GM18502 (cell line): ENCODE data around the gene KRTAP2-3.
"Not testable (repeated sequence)": the region's sequence is repeated elsewhere in the genome, so short reads cannot be mapped to it uniquely, and the experiment has no call there.

ENCODE experiments used
- ATAC-seq: cut with Tn5 transposase; IDR thresholded peaks from one replicate; pipeline ENCODE4 v1.9.1; 2021; ENCODE audit warnings: mild to moderate bottlenecking; ENCODE audit not compliant: unreplicated experiment, poor library complexity

Gene KRTAP2-3

DNA sequence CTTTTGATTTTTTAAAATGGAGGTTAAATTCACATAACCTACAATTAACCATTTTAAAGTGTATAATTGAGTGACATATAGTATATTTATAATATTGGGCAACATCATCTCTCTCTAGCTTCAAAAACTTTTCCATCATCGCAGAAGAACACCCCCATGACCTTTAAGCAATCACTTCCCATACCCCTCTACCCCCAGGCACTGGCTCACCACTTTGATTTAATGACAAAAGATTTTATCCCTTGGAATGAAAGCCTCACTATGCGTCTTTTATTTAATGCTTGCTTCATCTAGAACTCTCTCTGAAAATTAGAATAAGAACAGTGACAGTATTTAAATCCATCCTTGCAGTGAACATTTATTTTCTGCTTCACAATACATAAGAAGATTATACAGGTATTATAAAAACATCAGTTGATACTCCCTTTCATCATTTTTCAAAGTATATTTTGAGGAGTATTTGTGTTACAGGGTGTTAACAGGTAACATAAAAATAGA, 22.0 kb downstream of the KRTAP2-3 start:
- ATAC-seq: no peak

- not testable (repeated sequence) for ATAC-seq
Measured at GRCh38 chr17:41034346-41034935, 25.5 kb downstream of the KRTAP2-3 start, which contains the start of gene KRTAP1-3. KRTAP1-3 (minus strand) TSS chr17:41034874; CDS start chr17:41034821, 53 bp downstream.

DNA sequence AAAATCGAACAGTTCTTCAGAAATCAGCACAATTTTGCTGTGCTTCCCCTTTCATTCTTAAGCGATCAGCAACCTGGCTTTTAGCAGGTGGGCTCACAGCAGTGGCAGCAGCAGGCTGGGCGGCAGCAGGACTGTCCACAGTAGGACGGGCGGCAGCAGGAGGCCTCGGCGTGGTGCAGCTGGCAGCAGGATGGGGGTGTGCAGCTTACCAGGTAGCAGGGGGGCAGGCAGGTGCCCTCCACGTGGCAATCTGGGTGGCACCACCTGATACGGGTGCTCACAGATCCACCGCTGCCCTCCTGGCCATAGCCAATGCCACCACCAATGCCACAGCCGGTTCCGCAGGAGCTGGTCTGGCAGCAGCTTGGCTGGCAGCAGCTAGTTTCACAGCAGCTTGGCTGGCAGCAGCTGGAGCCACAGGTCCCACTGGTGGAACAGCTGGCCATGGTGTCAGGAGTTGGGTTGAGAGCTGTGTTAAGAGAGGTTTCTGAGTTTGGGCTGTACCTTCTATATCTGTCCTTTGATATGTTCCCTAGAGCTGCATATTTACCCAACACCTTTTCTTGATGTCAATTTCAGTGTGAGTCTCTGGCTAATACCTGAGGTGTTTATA, 30.2 kb downstream of the KRTAP2-3 start, which contains the start of gene KRTAP1-4:
Gene KRTAP1-4, minus strand, starts transcription at position 563 of the 613 bp plus-strand sequence. Its CDS starts 117 bp downstream, at position 446.
- no peak for ATAC-seq

DNA sequence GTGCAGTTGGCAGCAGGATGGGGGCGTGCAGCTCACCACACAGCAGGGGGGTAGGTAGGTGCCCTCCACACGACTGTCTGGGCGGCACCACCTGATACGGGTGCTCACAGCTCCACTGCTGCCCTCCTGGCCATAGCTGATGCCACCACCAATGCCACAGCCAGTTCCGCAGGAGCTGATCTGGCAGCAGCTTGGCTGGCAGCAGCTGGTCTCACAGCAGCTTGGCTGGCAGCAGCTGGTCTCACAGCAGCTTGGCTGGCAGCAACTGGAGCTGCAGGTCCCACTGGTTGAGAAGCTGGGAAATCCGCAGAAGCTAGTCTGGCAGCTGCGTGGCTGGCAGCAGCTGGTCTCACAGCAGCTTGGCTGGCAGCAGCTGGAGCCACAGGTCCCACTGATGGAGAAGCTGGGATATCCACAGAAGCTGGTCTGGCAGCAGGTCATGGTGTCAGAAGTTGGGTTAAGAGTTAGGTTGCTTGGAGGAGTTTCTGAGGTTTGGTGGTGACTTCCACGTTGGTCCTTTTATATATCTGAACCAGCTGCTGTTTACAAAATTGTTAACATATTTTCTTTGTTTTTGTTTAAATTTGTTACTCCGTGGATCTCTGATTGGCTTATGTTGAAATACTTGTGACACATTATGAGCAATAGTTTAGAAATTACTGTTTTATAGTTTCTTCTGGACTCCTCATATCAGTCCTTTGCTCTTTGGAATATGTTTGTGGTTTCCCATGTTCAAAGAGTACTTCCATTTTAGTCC, 33.0 kb downstream of the KRTAP2-3 start, which contains the start of gene KRTAP1-5:
Gene KRTAP1-5, minus strand, starts transcription at position 494 of the 757 bp plus-strand sequence. Its CDS starts 53 bp downstream, at position 441.
- ATAC-seq: no peak

DNA sequence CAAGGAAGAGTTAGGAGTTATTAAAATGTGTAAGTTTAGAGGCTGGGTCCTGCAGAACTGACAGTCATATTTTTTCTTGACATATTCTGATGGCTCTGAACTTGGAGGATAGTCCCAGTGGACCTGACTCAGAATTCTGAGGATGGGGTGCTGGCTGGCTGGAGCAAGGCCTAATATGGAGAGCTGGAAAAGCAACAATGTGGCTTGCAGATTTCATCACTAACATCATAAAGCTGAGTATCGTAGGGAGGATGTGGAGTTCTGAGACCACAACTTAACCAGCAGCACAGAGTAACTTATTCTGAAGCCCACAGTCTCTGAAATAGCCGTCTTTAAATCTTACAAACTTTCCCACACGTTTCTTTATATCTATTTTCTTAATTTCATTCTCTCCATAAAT, 35.2 kb downstream of the KRTAP2-3 start:
- no peak for ATAC-seq

DNA sequence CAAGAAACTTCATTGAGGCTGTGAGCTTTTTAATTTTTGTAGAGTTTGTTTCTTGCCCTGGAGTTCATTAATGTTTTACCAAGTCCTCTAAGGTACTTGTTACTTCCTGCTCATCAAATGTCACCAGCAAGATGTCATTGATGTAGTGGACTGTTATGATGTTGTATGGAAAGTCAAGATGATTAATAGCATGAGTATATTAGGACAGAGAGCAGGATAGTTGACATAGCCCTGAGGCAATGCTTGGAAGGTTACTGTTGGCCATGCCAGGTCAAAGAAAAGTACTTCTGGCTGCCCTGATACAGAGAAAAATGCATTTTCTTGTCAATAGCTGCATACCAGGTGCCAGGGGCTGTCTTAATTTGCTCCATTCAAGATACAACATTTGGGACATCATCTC, 39.6 kb downstream of the KRTAP2-3 start:
- no peak for ATAC-seq

- ATAC-seq: no peak
Measured at GRCh38 chr17:41019415-41019814, 40.5 kb downstream of the KRTAP2-3 start.

DNA sequence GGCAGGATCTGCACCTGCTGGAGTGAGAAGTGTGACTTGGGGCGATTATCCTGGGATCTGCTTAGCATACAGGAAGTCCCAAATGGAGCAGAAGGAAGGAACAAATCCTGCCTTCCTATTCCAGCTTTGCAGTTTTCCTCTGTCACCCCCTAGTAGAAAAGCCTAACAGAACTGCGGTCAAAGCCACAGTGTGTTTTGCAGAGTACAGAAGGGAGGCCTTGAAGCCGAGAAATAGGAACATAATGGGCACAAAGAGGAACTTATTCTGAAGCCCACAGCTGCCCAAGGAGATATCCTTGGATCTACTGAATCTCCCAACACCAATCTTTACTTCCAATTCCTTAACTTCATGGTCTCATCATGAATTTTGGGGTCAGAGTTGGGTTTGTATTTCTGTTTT, 41.4 kb downstream of the KRTAP2-3 start:
- no peak for ATAC-seq

DNA sequence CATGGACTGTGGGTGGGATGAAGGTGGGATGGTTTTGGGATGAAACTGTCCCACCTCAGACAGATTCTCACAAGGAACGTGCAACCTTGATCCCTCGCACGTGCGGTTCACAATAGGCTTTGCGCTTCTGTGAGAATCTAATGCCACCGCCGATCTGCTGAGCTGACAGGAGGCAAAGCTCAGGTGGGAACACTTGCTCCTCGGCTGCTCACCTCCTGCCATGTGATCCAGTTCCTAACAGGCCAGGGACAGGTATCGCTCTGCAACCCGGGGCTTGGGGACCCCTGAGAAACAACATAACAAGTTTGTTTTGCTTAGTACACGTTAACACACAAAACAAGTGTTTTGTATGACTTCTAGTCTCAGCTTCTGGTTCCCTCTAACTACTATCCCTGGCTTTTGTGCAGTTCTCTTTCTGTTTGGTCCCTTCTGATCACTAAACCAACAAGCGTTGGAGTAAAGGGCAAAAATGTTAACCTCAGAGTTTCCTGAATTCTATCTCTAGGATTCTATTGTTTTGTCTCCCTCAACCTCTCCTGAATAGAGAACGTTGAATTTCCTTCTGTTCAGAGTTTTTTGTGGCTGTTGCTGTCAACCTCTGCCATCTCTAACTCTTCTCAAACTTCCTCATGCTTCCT, 43.2 kb downstream of the KRTAP2-3 start:
- no peak for ATAC-seq

DNA sequence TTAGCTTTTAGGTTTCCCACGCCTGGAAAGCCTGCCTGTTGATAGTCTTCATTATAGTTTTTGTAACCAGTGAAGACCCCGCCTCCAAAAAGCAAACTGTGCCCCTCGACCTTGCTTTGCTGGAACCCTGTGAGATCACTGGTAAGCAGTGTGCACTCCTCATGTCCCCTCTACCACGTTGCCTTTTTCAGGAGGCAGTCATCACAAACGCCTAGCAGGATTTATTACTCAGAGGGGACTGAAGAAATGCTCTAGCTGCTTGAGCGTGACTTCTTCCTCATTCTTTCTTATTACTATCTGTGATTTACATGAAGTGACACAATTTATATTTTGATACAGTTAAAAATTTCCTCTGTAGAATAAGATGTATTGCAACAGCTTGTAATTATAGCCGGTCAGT, 44.5 kb downstream of the KRTAP2-3 start:
- no peak for ATAC-seq

DNA sequence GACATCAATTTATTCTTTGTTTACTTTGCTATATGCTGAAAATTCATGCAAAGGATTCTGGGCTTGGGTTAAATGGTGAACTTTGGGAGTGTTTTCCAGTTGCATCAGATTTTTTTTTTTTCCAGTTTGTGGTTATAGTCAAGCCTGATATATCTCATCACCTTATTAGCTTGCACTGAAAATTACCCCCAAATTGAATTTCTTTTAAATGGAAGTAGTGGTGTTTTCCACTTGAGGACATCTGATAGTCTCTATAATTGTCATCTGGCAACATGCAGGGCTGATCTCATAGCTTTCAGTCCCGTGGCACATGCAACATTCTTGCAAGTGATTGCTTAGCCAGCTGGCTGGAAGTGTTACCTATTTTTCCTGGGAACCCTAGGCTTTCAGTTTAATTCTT, 46.3 kb downstream of the KRTAP2-3 start:
- ATAC-seq: no peak

GRCh38 chr17:41013181-41013580, 46.7 kb downstream of the KRTAP2-3 start:
- ATAC-seq: no peak

DNA sequence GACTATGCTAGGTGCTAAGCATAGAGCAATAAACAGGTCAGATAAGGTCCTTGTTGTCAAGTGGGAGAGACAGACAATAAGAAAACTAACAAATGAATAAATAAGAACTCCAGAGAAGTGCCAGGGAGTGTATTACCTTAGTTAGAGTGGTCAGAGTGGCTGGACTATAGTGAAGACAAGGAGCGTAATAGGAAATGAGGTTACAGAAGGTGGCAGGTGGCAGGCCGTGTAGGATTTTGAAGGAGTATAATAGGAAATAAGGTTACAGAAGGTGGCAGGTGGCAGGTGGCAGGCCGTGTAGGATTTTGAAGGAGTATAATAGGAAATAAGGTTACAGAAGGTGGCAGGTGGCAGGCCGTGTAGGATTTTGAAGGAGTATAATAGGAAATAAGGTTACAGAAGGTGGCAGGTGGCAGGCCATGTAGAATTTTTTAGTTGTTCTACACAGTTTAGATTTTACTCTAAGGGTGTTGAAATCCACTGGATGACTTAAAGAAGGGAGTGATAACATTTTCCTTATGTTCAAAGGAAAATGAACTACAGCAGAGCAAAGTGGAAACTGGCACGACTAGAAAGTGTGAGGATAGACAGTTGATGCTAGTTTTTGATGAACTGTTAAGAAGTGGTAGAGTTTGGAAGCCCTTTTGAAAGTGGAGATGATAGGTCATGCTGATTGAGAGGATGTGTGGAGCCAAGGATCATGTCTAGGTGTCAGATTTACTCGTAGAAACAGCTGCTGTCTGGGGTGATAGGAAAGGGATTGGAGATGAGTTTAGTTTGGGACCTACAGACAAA, 47.4 kb downstream of the KRTAP2-3 start:
- ATAC-seq: no peak

- no peak for ATAC-seq
Measured at GRCh38 chr17:41010441-41010840, 49.5 kb downstream of the KRTAP2-3 start.

DNA sequence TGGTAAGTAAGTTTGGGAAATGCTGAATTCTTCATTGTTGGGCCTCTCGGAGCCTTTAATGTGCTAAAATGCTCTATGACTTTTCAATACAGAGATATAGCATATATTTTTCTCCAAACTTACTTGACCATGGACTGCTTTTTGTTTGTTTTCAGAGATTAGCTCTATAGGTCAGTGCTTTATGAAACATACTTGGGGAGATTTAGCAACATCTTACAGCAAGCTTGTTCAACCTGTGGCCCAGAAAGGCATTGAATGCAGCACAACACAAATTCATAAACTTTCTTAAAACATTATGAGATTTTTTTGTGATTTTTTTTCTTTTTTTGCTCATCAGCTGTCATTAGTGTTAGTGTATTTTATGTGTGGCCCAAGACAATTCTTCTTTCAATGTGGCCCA, 50.0 kb downstream of the KRTAP2-3 start:
- no peak for ATAC-seq

DNA sequence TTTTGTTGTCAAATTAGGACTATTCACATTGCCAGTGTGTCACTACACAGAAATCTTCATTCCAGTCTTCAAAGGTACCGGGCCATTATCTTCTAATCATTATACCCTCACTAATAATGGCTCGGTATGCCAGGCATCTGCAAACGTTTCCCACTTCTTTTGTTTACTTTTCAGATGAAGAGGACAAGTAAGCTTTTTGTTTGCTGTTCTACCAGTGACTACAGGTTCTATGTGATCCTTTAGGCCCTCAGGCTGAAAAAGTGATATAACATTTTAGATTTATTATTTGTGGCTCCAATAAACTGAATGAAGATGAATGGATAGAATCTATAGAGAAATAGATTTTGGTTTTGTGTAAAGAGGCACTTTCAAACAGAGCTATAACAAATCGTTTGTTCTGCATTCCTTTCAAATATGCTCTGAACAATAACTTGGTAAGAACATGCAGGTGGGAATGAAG, 50.6 kb downstream of the KRTAP2-3 start:
- ATAC-seq: no peak
